Stimulated activated CD8-positive, alpha-beta memory T cell treated with anti-CD3 and anti-CD28 coated beads, Interleukin-7, amount 100 ng/mL, for 24 hours (primary cell): ENCODE data around the gene CD300LG.
"Not testable (repeated sequence)": the region's sequence is repeated elsewhere in the genome, so short reads cannot be mapped to it uniquely, and the experiment has no call there.

Experiments used
- DNase-seq: peaks from one replicate; pipeline ENCODE4 v3.0.0-alpha.2; 2020; ENCODE audit warnings: low read depth

Gene CD300LG

GRCh38 chr17:43846963-43847371 is at the start of gene CD300LG:
CD300LG (plus strand) TSS chr17:43847176; CDS start chr17:43847217, 41 bp downstream.
- DNase-seq, result no peak

- DNase-seq, result not testable (repeated sequence)
These were observed 49.0 kb upstream of the CD300LG start for GRCh38 chr17:43798024-43798423.

GRCh38 chr17:43799047-43799446 is 47.9 kb upstream of the CD300LG start:
- DNase-seq, result no peak

- no peak for DNase-seq
These were observed 46.2 kb upstream of the CD300LG start for GRCh38 chr17:43800736-43801135.

- DNase-seq, result no peak
These were observed 45.1 kb upstream of the CD300LG start for GRCh38 chr17:43801844-43802243.

- DNase-seq, result no peak
These were observed 43.2 kb upstream of the CD300LG start for GRCh38 chr17:43803758-43804157.

- no peak for DNase-seq
These were observed 41.9 kb upstream of the CD300LG start for GRCh38 chr17:43805117-43805516.

- no peak for DNase-seq
These were observed 38.9 kb upstream of the CD300LG start for GRCh38 chr17:43808076-43808475.

- DNase-seq, result no peak
These were observed 37.9 kb upstream of the CD300LG start for GRCh38 chr17:43809121-43809520.

GRCh38 chr17:43810226-43810715 is 36.7 kb upstream of the CD300LG start:
- no peak for DNase-seq

GRCh38 chr17:43810823-43811222 is 36.2 kb upstream of the CD300LG start:
- no peak for DNase-seq

- DNase-seq, result no peak
These were observed 34.3 kb upstream of the CD300LG start for GRCh38 chr17:43812396-43813265.

- DNase-seq, result no peak
These were observed 33.6 kb upstream of the CD300LG start for GRCh38 chr17:43813386-43813785.

GRCh38 chr17:43814026-43814425 is 33.0 kb upstream of the CD300LG start:
- DNase-seq, result no peak

GRCh38 chr17:43814714-43815113 is 32.3 kb upstream of the CD300LG start:
- DNase-seq, result no peak

- DNase-seq, result no peak
These were observed 30.3 kb upstream of the CD300LG start for GRCh38 chr17:43816336-43817320.

GRCh38 chr17:43817826-43818225 is 29.1 kb upstream of the CD300LG start:
- DNase-seq, result no peak

GRCh38 chr17:43818966-43819365 is 28.0 kb upstream of the CD300LG start:
- no peak for DNase-seq

GRCh38 chr17:43820759-43821158 is 26.2 kb upstream of the CD300LG start:
- no peak for DNase-seq

GRCh38 chr17:43822570-43823190 is 24.3 kb upstream of the CD300LG start:
- DNase-seq, result no peak

- no peak for DNase-seq
These were observed 23.5 kb upstream of the CD300LG start for GRCh38 chr17:43823350-43824084.
